ENCODE measurements around the gene KIAA0930.

The KIAA0930 gene

DNA sequence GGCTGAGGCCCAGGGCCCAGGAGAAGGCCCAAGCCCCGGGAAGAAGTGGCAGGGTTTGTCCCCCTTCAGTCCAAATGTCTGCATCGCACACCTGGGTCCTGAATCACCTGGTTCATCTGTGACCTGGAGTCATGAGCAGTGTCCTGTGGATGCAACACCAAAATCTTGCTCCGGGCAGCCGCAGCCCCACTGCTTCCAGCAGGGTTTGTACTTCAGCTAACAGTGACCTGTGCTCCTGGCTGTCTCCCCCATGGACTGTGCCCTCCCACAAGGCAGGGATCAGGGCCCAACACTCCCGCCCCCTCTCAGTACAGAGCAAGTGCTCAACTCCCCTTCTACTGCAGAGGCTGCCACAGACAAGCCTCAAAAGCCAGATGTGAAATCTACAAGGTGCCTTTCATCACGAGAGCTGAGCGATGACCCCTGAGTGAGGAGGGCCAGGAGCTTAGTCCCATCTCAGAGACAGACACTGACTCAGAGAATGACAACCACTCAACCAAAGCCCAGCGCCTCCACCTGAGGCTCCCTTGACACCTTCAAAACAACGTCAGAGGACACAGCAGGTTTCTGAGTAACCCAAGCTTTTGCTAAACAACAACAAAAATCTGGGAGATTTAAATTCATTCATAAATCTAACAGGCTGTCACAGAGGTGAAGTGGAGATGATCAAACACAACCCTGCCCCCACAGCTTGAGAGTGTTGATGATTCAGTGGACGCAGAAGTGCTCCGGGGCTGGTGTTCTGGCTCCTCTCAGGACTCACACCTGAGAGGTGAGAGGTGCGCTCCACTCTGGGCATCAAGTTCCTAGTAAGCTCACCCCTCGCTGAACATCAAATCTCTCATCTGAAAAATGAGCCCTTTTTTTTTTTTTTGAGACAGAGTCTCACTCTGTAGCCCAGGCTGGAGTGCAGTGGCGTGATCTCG, 3.4 kb downstream of the KIAA0930 start:
- no peak for DNase-seq

DNA sequence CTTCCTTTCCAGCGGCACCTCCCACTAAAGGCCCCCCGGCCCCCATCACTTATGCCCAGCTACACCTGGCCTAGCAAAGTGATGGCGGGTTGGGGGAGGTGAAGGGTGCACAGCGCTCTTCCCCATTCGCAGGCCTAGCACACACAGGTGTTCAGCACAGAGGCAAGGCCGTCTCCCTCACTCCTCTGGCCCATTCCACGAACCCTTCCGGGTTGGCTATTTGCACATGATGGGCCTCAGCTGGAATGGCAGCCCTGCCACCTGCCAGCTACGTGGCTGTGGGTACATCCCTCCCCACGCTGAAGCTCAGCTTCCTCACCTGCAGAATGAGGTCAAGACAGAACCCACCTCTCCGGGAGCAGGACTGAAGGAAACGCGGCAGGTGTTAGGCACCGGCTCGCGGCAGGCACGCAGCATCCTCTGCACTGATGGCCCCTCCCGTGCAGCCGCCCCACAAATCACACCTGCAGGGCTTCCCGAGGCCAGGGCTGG, 4.8 kb downstream of the KIAA0930 start:
- no peak for DNase-seq

DNA sequence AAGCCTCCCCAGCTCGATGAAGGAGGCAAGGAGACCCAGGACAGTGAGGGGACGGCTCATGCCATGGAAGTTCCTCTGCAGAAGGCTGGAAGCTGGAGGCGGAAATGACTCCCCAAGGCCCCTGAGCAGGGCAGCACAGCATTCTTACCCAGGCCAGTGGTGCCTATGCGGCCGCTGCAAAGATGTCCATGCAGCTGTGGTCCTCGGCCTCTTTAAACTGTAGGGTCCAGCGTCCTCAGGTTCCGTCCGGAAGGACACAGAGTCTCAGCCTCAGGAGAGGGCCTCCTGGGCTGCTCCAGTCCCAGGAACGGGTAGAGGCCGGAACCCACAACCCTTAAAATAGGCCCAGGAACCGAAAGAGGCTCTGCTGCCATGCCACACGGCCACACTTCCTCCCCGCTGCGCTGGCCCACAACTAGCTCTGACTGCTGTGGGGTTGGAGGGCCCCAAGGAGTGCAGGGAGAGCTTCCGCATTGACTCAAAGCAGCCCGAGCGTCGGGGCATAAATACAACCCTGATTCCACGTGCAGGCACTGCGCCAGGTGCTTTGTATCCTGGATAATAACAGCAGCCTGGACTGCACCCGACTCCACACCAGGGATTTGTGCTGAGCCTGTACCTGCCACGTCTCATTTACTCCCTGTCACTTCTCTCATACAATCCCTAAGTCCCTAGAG, 5.5 kb downstream of the KIAA0930 start:
- peak; percentile 52 for DNase-seq

DNA sequence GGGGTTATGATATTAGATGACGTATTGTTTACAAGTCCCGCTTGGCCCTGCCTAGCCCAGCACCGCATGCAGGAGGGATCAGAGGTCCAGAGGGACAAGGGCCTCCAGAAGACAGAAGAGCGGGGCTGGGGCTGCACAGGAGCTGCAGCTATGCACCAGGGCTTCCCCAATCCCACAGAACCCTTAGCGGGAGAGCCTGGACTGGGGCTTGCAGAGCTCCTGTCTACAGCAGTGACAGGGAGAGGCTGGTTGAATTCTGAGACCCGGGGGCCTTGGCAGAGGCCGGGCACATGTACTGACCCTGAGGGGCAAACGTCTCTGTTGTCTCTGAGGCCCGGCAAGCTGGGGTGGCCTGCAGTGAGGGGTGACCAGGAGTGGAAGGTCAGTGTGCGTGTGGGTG, 6.9 kb downstream of the KIAA0930 start:
- DNase-seq, result no peak

DNA sequence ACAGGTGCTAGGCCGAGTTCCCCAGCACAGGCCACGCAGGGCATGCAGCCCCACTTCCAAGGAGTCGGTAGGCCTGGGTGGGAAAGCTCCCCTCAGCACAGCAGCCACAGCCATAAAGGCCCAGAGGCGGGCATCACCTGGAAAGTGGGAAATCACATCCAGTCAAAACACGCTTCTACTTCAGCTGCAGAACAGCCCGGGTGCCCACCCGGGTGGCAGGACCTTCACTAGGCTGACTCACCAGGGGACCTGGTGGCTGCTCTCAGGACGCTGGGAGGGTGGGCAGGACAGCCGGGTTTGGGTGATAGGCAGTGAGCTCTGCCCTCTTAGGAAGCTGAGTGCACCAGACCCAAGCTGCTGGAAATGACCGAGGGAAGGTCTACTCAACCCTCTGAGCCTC, 7.3 kb downstream of the KIAA0930 start:
- no peak for DNase-seq

DNA sequence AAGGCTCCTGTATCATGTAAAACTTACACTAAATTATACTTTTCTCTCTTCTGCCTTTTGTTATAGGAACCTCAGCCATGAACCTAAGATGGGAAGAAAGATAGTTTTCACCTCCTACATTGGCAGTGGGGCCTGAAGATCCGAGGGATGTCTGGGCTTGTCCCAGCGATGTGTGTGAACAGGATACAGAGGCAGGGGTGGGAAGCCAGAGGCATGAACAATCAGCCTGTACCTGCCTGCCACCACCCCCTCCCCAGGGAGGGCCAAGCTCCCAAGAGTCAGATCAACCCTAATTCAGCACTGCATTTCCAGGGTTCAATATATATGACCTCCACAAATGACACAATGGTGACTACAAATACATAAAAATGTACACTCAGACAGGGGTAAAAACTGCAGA, 9.4 kb downstream of the KIAA0930 start:
- no peak for DNase-seq

DNA sequence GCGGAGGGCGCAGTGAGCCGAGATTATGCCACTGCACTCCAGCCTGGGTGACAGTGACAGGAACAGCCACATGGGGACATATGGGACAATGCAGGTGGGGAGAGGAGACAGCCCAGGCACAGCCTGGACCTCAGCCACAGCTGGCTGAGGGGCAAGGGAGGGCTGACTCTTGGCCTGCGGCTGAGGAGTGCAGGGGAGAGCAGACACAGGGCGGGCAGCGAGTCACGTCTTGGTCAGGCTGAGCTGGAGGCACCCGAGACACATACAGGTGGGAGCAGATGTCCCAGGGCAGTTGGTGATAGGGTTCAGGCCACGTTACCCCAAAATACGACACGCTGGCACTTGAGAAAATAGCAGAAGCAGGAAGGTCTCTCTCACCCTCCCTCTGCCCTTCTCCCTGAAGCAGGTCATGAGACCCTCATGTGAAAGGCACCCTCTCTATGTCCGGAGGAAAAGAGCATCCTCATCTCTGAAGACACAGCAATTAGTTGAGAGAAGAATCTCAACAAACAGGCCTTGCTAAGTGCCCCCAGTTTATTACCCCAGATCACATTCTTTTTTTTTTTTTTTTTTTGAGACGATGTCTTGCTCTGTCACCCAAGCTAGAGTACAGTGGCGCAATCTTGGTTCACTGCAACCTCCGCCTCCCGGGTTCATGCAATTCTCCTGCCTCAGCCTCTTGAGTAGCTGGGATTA, 10.5 kb downstream of the KIAA0930 start:
- DNase-seq, result peak; percentile 61

DNA sequence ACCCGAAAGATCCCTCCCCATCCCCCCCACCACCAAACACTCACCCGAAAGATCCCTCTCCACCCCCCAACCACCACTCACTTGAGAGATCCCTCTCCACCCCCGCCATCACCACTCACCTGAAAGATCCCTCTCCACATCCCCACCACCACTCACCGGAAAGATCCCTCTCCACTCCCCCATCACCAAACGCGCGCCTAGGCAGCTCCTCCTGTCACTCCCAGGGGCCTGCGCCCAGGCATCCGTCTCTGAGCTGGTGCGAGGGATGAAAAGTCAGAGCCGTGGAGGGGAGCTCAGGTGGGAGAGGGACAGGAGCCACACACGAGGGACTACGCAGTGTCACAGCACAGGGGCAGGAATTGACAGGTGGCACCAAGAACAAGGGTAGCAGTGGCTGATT, 11.5 kb downstream of the KIAA0930 start:
- no peak for DNase-seq

DNA sequence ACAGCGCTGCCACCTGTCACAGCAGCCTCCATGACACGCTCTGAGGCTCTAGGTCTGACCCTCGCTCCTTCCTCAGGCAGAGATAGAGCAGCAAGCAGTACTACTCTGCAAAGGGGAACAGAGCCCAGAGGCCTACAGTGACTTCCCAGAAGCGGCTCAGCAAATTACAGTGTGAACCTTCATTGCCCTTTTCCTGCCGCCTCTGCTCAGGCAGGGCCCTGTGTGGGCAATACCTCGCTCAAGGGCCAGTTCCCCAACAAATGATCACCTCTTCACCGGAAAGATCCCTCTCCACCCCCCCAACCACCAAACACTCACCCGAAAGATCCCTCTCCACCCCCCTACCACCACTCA, 12.3 kb downstream of the KIAA0930 start:
- DNase-seq, result peak; percentile 71

DNA sequence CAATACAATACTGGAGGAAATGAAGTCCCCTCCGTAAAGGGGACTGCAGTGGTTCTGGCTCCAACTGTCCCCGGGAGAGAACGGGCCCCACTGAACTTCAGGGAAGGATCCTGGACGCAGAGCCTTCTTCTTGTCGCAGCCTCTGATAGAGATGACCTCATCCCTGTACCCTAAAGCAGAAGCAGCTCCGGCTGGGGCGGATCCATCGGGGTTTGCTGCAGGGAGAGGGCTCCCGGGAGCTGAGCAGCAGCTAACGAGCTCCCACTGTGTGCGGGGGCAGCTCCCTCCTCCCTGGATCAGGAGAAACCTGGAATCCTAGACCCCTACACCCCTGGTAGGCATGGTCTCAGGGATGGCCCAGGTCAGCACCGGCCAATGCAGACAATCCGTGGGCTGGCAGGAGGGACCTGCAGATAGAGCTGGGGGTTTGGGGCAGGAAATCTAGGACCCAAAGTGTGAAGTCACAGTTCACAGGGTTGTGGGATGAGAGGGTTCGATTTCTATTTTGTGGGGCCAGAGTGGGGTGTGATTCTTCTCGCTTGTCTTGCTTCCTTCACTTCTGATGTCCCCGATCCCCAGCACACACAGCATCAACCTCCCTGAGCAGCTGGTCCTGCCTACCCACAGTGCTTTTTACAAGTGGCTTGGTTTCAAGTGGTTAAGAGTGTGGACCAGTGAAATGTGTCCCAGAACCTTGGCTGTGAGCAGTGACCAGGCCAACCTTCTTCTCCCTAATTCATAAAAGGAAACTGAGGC, 12.9 kb downstream of the KIAA0930 start:
- DNase-seq, result peak; percentile 76

DNA sequence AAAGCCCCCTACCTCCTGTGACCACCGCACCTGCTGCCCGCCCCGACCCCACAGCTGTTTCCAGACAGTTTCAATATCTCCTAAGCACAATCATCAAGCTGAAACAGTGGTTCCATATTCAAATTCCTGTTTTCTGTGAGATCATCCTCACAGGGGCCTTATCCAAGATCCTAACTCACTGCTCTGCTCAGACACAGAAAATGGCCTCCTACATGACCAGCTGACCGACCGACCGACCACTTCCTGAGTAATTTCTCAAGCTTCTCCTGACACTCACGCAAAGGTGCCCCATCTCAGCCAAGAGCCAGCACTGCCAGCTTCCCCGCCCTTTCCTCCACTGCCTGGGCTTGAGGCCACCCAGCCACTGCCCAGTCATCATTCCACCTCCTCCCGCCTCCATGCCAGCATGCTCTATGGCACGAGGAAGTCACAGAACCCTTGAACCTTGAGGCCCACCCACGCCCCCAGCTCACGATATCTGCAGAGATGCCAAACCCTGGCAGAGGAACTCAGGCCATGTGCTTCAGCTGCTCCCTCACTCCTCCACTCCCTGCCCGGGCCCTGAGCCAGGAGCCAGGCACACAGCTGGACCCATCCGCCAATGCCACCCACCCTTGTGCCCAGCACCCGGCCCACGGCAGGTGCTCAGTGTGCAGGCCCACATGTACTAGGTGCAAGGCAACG, 14.0 kb downstream of the KIAA0930 start:
- DNase-seq, result peak; percentile 92

DNA sequence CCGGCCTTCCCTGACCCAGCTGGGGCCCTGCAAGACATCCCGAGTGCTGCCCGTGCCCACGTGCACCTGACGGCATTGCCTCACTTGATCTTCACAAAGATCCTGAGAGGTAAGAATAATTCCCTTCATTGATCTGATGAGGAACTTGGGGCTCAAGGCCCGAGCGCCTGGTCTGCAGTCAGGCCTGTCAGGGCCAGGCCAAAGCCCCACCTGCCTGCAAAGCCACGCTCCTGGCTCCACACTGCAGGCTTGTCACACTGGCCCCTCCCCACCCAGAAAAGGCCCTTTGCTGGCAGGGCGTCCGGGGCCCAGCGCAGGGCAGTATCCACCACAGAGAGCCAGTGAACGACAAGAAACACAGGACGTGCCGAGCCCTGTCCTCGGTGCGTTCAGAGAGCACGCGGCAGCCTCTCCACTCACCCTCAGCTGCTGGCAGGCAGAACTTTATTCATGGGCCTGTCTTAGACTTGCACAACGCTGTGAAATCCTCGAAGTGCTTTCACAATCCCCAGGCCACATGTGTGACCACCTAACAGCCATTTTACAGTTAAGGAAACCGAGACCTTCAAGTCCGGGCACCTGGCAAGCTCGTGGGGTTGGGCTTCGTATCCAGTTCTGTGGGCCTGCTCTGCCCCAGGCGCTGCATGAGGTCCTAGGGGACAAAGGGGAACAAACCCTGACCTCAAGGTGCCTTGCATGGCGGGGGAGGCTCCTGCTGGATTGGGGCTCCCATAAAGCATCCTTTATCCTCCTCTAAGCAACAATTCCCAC, 14.8 kb downstream of the KIAA0930 start:
- peak; percentile 94 for DNase-seq

DNA sequence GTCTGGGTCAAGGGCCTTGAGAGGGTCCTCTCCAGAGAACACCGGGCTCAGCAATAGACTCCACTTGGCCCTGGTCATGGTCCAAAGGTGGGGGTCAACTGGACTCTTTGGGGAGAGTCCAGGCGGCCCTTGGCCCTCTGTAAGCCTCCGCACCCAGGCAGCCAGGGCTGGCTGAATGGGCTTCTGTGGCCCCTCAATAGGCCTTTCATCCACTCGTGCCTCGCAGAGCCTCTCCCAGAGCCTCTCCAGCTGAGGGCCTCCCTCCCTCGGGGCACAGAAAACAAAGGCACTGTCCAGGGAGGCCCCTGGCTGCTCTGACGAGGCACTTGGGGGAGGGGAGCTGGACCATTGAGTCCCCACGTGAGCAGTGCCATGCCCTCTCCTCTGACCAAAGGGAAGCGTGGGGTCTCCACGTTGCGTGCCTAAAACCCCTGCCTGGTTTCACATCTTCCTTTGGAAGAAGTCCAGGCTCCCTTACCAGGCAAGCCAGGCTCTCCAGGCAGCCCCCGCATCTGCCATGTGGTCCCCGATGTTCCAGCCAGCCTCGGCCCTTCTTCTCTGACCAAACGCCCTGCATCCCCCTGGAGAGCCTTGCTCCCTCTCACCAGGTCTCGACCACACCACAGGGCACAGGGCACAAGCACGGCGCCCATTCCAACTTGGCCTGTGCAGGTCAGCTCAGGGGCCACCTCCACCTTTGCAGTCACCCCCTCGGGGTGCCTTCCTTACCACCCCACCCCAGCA, 15.5 kb downstream of the KIAA0930 start:
- DNase-seq, result no peak

DNA sequence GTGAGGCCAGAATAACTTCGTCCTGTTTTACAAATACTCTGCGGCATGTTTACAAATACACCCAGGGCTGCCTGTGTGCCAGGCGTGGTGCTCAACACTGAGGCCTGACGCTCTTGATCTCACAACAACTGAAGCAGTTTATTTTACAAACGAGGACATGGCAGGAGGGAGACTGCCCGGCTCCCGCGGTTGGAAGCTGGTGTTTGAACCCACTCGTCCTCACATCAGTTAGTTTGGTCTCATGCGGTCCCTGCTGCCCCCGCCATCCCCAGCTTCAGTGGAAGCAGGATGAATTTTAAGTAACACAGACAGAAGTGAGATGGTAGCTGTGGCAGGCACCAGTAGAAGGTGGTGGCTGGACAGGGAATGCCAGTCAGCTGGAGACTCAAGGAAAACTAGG, 16.4 kb downstream of the KIAA0930 start:
- no peak for DNase-seq

DNA sequence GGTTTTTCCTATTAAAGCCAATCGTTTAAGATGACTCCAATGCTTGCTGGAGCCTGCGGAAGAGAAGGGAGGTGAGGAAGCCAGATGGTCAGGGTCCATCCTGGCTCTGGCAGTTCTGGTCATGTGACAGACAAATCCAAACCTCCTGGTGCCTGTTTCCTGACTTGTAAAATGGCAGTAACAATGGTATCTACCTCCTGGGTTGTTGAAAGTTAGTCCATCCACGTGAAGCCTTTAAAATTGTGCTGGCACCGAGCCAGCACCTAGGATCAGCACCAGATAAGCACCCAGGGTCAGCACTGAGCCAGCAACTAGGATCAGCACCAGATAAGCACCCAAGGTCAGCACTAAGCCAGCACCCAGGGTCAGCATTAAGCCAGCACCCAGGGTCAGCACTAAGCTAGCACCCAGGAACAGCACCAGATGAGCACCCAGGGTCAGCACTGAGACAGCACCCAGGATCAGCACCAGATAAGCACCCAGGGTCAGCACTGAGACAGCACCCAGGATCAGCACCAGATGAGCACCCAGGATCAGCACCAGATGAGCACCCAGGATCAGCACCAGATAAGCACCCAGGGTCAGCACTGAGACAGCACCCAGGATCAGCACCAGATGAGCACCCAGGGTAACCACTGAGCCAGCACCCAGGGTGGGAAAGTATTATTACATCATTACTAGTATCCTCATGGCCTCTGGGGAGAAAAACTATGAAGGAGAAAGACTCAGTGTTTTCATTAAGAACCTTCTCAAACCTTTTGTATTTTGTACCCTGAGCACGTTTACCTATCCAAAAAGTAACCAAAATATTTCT, 17.2 kb downstream of the KIAA0930 start:
- DNase-seq, result no peak

DNA sequence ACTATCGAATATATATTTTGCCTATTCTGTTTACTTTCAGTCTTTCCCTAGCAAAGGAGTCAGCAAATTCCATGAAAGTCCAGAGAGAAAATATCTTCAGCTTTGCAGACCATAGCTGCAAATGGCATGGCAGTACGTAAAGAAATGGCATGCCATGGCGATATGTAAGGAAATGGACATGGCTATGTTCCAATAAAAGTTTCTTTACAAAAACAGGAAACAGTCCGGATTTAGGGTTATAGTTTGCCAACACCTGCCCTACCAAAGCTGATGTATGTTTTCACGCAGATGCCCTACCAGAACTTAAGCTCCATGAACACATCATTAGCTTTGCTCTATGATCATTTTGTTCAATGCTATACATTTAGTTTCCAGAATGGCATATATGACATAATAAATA, 19.5 kb downstream of the KIAA0930 start:
- DNase-seq, result no peak

DNA sequence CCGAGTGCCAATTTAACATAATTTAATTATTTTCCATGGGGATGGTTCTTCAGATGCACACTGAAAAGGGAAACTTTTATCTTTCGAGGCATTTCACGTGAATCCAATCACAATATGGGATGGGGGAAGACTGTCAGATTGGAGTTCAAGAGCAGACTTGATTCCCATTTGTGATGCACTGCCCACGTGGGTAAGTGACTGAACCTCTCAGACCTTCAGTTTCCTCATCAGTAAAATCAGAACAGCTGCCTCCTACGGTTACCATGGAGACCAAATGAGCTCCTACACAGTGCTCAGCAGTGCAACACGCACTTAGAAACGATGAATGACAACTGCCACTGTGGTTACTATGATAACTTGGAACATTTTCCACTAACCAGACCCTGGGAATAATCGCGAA, 21.7 kb downstream of the KIAA0930 start:
- peak; percentile 93 for DNase-seq

DNA sequence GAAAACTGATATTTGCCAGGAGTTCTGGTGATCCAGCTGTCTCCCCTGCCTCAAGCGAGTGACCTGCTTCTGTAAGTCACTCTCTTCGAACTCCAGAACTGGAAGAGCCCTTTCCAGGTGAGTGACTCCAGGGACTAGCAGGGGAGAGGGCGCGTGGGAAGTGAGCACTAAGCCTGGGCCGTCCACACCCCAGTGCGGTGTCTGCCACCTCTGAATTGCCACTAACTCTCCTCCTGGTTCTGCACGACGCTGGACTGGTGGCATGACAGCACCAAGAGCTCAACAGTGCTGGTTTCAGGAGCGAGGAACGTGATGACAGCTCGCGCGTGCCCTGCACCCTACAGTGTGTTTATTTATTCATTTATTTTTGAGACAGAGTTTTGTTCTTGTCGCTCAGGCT, 22.9 kb downstream of the KIAA0930 start:
- DNase-seq, result no peak

DNA sequence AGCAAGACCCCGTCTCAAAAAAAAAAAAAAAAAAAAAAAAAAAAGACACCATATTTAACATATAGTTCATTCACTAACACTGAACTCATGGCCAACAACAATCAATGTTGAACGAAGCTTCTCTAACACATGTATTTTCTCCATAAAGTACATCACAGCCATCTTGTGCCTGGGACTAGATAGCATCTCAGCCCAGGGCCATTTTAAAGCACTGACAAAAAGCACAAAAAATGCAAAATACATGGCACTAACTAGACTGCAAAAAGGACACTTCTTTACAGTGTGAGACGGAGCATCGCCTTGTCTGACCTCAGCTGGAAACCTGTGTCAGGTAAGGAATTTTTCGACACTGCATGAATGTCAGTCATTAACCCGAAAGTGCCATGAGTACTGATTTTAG, 23.3 kb downstream of the KIAA0930 start:
- DNase-seq, result no peak
